Coronary artery (tissue), 2 donors: ENCODE measurements around the gene ATXN2L.

Experiments used
- DNase-seq: peaks from one replicate; pipeline ENCODE4 v3.0.0-alpha.2; 2017; ENCODE audit warnings: low spot score
- H3K27ac ChIP-seq, 2 donors: fragments of 200-600 bp; sonication (generic); one replicate each; pipeline ENCODE4 v1.5.1; 2016 to 2019
- H3K4me3 ChIP-seq: fragments of 200-600 bp; sonication (generic); 2 replicates; pipeline ENCODE4 v1.5.1; 2016; ENCODE audit warnings: mild to moderate bottlenecking, moderate library complexity
- TF ChIP-seq, protein P1 (sequence below): fragments of 200-600 bp; sonication (generic); IDR thresholded peaks from one replicate; pipeline ENCODE4 v1.5.1; 2019; ENCODE audit warnings: antibody characterized with exemption

ATXN2L gene

GRCh38 chr16:28823873-28824716 is 1.3 kb downstream of the ATXN2L start:
- H3K27ac ChIP-seq: peak overlapping the region; percentile 97 to 100
- peak; percentile 99 for DNase-seq

GRCh38 chr16:28824717-28824973 is 1.8 kb downstream of the ATXN2L start:
- Histone ChIP-seq H3K4me3 (peak overlapping the region; percentile 100), H3K27ac (peak overlapping the region; percentile 97 to 100)
- TF ChIP-seq, protein P1, sequence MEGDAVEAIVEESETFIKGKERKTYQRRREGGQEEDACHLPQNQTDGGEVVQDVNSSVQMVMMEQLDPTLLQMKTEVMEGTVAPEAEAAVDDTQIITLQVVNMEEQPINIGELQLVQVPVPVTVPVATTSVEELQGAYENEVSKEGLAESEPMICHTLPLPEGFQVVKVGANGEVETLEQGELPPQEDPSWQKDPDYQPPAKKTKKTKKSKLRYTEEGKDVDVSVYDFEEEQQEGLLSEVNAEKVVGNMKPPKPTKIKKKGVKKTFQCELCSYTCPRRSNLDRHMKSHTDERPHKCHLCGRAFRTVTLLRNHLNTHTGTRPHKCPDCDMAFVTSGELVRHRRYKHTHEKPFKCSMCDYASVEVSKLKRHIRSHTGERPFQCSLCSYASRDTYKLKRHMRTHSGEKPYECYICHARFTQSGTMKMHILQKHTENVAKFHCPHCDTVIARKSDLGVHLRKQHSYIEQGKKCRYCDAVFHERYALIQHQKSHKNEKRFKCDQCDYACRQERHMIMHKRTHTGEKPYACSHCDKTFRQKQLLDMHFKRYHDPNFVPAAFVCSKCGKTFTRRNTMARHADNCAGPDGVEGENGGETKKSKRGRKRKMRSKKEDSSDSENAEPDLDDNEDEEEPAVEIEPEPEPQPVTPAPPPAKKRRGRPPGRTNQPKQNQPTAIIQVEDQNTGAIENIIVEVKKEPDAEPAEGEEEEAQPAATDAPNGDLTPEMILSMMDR: no peak
- DNase-seq: no peak

More at GRCh38 chr16:28823873-28824716, 1.3 kb downstream of the ATXN2L start:
- TF ChIP-seq, protein P1: no peak
- H3K4me3 ChIP-seq: peak overlapping the region; percentile 100

GRCh38 chr16:28826141-28826540 is 3.3 kb downstream of the ATXN2L start:
- no peak overlapping the region for H3K4me3 ChIP-seq
- no peak for DNase-seq
- TF ChIP-seq, protein P1: no peak
- no peak overlapping the region for H3K27ac ChIP-seq

GRCh38 chr16:28829747-28830146 is 6.9 kb downstream of the ATXN2L start:
- TF ChIP-seq, protein P1: no peak
- Histone ChIP-seq H3K4me3 (no peak overlapping the region), H3K27ac (no peak overlapping the region)
- DNase-seq: no peak

- no peak overlapping the region for H3K27ac ChIP-seq
- DNase-seq: no peak
- H3K4me3 ChIP-seq: no peak overlapping the region
- TF ChIP-seq, protein P1: no peak
These were observed 7.7 kb downstream of the ATXN2L start for GRCh38 chr16:28830531-28830930.

DNA sequence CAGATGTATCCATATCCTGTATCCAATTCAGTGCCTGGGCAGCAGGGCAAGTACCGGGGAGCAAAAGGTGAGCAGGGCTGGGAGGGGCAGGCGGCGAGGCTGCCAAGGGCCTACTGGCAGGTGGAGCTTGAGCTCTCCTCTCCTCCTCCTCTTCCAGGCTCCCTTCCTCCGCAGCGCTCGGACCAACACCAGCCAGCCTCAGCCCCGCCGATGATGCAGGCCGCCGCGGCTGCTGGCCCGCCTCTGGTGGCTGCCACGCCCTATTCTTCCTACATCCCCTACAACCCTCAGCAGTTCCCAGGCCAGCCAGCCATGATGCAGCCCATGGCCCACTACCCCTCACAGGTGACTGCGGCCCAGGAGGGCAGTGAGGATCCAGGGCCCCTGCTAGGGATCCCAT is 11.6 kb downstream of the ATXN2L start:
- DNase-seq: no peak
- Histone ChIP-seq H3K27ac (no peak overlapping the region), H3K4me3 (no peak overlapping the region)
- TF ChIP-seq, protein P1: no peak
